Measurements from ENCODE around the gene EPC2.

Gene EPC2, protein sequence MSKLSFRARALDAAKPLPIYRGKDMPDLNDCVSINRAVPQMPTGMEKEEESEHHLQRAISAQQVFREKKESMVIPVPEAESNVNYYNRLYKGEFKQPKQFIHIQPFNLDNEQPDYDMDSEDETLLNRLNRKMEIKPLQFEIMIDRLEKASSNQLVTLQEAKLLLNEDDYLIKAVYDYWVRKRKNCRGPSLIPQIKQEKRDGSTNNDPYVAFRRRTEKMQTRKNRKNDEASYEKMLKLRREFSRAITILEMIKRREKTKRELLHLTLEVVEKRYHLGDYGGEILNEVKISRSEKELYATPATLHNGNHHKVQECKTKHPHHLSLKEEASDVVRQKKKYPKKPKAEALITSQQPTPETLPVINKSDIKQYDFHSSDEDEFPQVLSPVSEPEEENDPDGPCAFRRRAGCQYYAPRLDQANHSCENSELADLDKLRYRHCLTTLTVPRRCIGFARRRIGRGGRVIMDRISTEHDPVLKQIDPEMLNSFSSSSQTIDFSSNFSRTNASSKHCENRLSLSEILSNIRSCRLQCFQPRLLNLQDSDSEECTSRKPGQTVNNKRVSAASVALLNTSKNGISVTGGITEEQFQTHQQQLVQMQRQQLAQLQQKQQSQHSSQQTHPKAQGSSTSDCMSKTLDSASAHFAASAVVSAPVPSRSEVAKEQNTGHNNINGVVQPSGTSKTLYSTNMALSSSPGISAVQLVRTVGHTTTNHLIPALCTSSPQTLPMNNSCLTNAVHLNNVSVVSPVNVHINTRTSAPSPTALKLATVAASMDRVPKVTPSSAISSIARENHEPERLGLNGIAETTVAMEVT

DNA sequence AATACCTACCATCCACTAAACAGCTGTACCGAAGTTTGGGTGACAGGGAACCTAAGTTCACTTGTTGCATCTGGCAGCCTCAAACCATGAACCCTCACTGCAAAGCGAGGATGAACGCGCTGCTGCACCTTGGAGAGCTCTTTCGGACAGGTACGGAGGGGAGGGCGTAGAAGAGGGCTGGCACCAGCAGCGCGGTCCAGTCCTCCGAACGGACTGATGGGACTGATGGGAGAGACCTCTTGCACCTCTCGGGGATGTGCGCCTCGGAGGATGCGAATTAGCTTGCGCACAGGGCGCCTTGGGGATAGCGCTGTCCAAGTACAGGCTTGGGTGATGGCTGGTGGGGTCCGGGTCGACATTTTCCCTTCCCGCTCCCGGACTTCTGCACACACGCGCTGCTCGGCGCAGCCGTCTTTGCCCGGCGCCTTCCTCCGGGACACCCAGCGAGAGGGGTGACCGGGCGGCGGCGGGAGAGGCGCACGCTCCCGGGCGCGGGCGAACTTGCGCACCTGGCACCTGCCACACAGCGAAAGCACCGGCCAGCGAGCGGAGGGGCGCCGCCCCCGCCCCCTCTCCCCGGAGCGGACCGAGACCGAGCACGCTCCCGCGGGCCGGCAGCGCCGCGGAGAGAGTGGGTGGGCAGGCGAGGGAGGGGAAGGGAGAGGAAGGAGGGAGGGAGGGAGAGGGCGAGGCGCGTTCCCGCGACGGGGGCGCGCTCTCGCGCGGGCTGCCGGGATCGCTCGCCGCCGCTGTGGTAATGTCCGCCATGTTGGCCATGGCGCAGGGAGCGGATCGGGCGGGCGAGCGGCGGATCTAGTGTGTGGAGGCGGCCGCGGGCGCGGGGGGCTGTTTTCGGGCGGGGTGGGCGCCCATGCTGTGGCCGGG lies at the start of gene EPC2:
Gene EPC2, plus strand, starts transcription at position 754 of the 885 bp plus-strand sequence. CDS start 267 bp downstream, outside the sequence.
- peak; percentile 80 for DNase-seq

DNA sequence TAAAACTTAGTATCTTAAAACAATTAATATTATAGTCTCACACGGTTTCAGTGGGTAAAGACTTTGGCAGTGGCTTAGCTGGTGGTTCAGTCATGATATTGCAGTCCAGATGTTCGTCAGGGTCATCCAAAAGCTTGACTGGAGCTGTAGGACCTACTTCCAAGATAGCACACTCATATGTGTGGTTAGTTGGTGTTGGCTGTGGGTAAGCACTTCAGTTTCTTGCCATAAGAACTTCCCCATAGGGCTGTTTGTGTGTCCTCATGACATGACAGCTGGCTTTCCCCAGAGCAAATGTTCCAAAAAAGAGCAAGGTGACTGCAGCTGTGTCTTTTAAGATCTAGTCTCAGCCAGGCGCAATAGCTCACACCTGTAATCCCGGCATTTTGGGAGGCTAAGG lies 48.5 kb upstream of the EPC2 start:
- DNase-seq: no peak

DNA sequence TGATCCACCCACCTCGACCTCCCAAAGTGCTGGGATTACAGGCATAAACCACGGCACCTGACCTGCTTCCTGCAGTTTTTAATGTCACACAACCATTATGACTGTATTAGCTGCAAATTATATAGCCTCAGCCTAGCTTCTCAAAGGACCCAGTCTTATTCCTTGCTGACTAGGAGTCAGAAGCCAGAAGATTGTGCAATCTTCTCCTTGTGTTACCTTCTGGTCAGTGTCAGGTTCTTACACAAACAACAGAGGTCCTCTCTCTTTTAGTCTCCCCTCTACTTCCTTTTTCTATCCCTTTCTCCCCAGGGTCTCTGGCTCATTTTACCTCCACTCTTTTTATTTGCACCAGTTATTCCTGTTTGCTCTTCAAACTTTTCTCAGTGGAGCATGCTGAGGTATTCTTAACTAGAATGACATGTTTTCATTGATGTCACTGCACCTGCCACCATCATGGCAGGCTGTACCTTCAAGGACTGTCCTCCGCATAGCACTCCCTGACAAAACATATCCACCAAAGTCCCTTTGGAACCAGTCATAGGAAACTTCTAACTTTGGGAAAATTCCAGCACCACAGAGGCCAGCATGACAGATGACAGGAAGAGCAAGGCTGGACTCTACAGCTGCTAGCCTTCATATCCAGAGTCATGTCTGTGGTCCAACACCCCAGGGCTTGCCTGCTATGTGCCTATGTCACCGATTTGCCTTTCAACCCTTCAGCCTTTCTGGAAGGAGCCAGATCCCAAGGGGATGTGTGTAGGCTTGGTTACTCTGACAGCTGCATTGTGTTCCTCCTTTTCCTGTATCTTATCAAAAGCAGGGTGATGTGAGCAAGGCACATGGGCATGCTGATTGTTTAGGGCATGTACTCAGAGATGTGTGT lies 45.2 kb upstream of the EPC2 start:
- no peak for DNase-seq

DNA sequence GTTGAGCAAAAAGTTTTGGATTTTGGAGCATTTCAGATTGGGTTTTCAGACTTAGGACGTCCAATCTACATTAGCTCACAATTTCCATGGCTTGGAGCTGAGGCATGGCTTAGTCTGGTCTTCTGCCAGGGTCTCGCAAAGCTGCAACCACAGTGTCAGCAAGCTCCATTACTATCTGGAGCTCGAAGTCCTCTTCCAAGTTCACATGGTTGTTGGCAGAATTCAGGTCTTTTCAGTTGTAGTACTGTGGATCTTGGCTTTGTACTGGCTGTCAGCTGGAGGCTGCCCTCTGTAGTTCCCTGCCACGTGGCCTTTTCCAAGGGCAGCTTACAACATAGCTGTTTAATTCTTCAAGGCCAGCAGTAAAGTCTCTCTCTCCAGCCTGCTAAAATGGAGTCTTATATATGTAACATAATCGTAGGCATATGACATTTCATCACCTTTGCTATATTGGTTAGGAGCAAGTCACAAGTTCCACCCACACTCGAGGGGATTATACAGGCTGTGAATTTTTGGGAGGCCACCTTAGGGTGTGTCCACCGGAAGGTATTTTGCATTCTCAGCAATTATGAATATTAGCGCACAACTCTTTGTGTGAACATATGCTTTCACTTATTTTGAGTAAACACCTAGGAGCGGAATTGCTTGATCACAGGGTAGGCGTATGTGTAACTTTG lies 41.5 kb upstream of the EPC2 start:
- no peak for DNase-seq

DNA sequence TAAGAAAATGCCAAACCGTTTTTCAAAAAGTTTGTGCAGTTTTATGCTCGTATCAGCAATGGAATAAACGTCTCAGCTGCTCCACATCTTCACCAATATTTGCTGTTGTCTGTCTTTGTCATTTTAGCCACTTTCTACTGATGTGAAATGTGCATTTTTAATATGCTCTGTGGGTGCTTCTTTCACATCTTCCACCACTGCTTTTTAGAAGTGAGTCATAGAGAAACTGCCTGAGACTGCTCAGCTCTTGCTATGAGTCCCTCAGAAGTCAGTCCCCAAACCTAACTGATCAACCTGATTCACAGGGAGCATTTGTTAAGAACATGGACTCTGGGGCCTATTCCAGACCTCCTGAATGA lies 41.0 kb upstream of the EPC2 start:
- DNase-seq: no peak

DNA sequence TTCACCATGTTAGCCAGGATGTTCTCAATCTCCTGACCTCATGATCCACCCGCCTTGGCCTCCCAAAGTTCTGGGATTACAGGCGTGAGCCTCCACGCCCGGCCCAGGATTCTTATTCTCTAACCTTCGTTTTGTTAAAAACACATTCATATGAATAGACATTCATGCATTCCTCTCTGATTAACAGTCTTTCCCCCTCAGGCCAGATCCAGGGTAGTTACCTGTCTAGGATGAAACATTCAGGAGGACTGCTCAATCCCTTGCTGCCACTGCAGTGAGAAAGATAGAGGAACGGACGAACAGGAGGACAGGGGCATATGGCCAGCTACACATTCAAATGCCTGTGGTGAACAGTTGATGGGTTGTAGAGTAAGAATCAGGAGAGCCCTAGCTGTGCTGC lies 39.6 kb upstream of the EPC2 start:
- no peak for DNase-seq

DNA sequence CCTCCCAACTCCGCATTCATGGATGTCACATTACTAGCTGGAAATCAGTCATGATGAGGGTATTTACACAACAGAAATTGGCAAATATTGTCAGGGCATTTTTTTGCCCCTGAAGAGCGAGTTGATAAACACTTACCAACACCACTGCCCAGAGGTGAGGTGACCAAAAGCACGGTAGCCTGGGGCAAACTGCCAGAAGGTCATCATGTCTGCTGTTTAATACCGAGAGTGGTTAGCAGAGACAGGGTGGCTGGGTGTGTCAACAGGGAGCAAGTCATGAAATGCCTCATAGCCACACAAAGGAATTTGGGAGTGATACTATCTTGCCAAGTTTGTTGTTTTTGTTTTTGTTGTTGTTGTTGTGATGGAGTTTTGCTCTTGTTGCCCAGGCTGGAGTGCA lies 37.0 kb upstream of the EPC2 start:
- no peak for DNase-seq

DNA sequence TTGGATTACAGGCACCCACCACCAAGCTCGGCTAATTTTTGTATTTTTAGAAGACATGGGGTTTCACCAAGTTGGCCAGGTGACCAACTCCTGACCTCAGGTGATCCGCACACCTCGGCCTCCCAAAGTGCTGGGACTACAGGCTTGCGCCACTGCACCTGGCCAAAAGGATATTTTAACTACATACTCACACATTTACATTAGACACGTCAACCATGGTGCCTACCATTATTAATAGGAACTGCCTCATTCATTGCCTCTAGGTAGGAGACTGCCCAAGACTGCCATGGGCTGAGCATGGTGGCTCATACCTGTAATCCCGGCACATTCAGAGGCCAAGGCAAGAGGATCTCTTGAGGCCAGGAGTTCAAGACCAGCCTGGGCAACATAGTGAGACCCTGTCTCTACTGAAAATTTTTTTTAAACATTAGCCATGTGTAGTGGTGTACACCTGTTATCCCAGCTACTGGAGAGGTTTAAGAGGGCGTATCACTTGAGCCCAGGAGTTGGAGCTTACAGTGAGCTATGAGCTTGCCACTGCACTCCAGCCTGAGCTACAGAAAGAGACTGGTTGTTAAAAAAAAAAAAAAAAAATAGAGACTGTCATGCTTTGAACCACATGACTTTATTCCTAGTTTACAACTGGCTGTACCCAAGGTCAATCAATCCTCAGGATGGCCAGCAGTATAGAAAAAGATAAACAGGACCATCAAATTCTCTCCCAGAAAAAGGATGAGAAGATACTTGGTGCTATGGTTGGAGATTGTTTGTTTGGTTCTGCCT lies 31.1 kb upstream of the EPC2 start:
- DNase-seq: no peak

DNA sequence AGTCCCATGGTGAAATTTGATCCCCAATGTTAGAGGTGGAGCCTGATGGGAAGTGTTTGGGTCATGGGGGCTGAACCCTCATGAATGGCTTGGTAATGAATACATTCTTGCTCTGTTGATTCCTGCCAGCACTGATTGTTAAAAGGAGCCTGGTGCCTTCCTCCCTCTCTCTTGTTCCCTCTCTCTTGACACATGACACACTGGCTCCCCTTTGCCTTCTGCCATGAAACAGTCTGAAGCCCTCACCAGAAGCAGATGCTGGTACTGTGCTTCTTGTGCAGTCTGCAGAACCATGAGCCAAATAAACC lies 30.6 kb upstream of the EPC2 start:
- DNase-seq: peak; percentile 13

DNA sequence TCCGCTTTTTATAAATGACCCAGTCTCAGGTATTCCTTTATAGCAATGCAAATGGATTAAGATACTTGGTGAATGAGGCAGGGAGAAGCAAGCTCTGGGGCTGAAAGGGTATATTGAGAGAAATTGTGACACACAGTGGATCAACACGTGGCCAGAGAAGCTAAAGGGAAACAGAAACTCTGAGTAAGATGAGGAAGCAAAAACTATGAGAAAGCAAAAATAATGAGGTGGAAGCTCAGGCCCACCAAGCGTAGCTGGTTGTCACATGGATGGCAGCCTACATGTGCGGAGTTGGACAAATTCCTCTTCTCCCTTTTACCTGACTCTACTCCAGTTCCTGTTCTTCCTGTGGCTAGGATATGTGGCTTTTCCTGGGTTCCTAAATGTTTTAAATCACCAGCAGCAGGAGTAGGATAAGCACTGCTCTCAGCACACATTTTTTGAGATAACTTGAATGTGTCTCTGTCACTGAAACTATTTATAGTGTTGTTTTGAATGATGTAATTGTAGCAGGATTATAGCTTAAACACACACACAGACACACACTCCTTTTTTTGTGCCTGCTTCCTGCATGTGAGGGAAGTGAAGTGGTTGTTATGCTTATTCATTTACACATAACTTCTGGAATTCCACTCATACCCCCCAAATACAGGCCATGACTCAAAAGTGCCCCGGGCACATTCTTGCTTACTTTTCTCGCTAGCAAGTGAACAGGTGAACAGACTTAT lies 30.1 kb upstream of the EPC2 start:
- peak; percentile 44 for DNase-seq

DNA sequence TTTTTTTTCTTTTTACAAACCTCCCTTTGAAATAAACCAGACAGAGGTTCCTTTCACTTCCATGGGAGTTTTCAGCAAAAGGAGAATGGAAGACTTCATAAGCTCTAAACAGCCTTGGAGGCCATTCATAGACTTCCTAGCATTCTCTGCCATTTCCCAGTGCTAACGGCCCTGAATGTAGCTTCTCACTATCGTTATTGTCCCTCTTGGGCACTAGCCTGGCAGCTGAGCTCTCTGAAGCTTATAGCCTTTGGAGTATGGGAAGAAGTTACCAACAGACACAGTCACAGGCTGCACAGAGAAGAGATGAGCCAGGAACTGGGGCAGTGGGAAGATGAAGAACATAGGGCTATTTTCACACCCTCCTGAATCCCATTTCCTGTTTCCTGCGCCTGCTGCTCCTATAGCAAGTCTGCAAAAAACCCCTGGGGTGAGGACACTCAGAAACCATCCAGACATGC lies 29.1 kb upstream of the EPC2 start:
- no peak for DNase-seq

DNA sequence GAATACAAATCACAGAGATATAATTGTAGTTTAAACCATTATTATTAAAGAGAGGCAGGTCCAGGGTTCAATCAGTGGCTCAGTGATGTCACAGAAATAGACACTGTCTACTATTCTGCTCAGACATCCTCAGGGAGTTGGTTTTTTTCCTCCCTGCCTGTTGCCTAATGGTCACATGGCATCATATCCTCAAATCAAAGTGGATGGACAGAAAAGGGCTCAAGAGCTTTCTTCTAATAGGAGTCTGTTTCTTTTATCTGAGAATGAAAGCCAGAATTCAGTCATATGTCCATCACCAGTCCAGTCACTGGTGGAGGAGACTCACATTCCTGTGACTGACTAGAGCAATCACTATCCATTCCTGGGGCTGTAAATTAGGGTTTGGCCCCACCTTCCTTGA lies 27.9 kb upstream of the EPC2 start:
- DNase-seq: no peak

DNA sequence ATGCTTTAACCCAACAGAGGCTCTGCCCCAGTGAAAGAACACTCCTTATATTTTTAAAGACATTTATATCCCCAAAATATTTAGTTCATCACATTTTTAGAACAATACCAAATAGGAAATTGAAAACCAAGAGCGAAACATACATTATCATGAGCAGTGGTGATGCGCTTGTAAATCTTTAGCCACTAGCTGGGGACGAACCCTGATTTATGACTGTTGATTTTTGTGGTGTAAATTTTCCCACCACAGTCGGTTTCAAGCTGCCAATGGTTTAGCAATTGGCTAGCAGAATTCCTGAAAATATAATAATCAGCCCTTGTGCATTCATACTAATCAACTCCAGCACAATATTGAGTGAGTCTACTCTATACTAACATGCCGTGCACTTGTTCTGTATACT lies 27.3 kb upstream of the EPC2 start:
- DNase-seq: peak; percentile 8

DNA sequence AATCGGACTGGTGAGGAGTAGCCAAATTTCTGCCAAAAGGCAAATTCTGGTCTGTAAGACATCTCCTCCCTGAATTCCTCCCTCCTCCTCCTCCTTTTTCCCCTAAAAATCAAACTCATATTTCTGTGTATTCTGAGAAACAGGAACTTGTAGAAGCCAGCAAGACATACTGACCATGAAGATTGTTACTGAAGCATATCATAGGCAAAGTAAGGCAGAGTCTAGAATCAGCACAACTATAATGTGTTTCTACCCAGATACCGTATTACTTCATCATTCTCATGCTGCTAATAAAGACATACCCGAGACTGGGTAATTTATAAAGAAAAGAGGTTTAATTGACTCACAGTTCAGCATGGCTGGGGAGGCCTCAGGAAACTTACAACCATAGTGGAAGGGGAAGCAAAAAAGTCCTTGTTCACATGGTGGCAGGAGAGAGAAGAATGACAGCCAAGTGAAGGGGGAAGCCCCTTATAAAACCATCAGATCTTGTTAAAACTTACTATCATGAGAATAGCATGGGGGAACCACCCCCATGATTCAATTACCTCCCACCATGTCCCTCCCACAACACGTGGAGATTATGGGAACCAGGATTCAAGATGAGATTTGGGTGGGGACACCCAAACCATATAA lies 24.9 kb upstream of the EPC2 start:
- DNase-seq: no peak

DNA sequence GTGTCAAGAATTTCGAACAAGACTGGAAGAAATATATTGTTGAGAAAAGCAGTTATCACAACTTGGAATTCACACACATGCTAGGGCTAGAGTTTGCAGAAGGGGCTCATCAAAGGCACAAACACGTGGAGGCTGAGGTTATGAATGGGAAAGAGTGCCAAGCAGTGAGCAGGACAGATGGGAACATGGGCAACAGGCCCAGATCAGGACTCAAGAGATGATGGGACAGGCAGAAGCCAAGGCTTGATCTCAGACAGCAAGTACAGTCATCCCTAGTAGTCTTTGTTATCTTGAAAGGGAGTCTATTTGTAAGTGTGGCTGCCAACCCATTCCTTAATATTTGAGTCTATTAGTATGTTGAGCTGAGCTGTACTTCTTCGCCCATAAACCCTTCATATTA lies 22.2 kb upstream of the EPC2 start:
- no peak for DNase-seq

DNA sequence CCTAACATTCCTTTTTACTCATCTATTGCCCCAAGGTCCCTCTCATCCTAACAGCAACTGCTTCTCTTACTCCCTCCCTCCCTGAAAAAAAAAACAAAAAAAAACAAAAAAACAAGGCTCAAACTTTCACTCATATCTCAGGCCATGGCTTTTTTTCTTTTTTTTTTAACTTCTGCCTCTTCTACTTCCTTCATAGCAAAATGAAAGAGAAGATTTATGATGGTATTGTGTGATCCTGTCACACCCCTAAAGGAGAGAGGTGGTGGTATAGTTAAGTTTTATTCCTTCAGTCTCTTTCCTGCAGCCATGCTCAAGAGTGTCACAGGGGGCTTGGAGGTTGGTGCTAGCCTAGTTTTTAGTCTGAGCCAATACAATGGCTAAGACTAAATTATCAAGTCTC lies 21.5 kb upstream of the EPC2 start:
- DNase-seq: no peak

DNA sequence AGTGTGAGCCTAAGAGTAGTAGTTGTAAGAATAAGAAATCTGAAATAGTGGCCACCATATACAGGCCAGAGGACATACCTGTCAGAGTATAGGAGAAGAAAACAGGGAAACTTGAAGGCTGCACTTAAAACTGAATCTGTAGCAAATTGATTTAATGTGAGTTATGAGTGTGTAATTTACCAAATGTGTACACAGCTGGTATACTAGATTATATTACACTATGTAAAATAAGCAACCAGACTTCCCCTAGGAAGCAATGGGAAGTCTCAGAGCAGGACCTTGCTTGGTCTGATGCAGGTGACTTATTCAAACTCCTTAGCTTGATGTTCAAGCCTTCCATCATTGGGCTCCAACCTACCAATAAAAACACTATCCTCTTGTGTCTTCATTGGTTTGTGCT lies 17.3 kb upstream of the EPC2 start:
- DNase-seq: no peak

DNA sequence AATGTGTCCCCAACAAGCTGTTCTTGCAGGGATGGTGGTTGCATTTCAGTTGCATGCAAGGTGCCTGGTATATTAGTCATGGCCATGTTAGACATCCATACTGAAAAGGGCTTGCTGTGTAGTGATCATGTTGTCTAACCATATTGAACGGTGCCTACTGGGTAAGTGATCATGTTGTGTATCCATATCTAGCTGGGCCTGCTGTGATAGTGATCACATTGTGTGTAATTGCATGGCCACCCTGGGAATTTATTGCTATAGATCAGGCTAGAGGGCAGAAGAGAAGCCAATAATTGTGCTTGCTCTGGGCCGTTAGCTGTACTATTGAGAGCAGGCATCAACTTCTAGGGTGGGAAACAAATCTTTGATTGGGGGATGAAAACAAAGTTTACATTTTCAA lies 9.8 kb upstream of the EPC2 start:
- no peak for DNase-seq

DNA sequence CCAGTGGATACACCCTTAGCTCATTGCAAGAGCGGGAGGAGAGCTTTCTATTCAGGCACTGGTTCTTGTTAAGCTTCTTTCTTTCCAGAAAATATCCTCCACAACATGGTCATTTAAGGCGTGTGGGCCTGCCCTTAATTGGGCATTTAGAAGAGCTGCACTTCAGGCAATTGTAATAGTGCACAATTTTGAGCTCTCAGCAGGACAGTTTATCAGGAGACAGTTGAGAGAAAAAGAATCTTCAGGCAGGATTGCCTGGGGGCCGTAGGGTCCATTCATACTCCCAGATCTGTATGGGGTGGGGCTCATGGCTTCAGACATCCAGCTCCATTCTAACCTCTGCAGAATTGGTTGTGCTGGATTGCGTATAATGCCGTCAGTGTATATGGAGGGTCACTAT lies 6.0 kb upstream of the EPC2 start:
- no peak for DNase-seq

DNA sequence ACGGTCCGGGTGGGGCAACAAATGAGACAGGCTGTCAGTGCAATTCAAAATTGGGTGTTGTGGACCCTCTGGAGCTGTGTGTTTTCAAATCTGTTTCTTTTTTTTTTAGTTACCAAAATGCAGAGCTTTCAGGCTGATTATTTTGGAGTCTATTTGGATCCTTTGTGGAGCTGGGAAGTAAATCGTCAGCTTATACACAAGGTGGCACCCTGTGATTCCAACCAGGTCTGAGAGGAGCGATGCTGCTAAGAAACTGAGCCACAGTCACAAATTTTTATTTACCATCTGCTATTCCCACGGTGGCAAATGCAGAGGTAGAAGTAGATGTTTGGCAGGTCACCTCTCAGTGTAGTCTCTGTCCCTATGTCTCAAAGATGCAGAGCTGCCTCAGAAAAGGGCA lies 3.8 kb upstream of the EPC2 start:
- peak; percentile 28 for DNase-seq

Data from fibroblast of skin of right quadriceps (primary cell).